Ectodermal cell (in vitro differentiated cells): ENCODE data around the gene UBASH3A.
"Not testable (repeated sequence)": the region's sequence is repeated elsewhere in the genome, so short reads cannot be mapped to it uniquely, and the experiment has no call there.

ENCODE experiments used
- H3K27ac ChIP-seq: 2 replicates; pipeline ENCODE4 v1.7.0; 2013; ENCODE audit warnings: mild to moderate bottlenecking, low read depth, low read length; ENCODE audit not compliant: insufficient read depth, poor library complexity, severe bottlenecking
- H3K27me3 ChIP-seq: 2 replicates; pipeline ENCODE4 v1.7.0; 2013; ENCODE audit warnings: mild to moderate bottlenecking, low read length; ENCODE audit not compliant: insufficient read depth, control insufficient read depth, poor library complexity, severe bottlenecking
- H3K36me3 ChIP-seq: one replicate; pipeline ENCODE4 v1.7.0; 2013; ENCODE audit warnings: low read length; ENCODE audit not compliant: control insufficient read depth, insufficient read depth
- H3K4me1 ChIP-seq: one replicate; pipeline ENCODE4 v1.7.0; 2013; ENCODE audit warnings: low read length; ENCODE audit not compliant: control insufficient read depth, insufficient read depth
- H3K4me3 ChIP-seq: 2 replicates; pipeline ENCODE4 v1.7.0; 2013; ENCODE audit warnings: low read depth, low read length, control low read depth; ENCODE audit not compliant: insufficient read depth
- H3K9me3 ChIP-seq: 2 replicates; pipeline ENCODE4 v1.7.0; 2013; ENCODE audit warnings: mild to moderate bottlenecking, low read length, moderate library complexity; ENCODE audit not compliant: control insufficient read depth
- WGBS, 2 experiments: methylation state at CpG; one replicate each; pipeline ENCODE4 v1.1.7; 2013; ENCODE audit warnings: missing lambda C conversion rate in 2 of 2; 5-methylcytosine and 5-hydroxymethylcytosine counted together

UBASH3A gene

GRCh38 chr21:42465803-42466127 is 62.1 kb downstream of the UBASH3A start:
- no peak overlapping the region for H3K4me3 ChIP-seq
- H3K9me3 ChIP-seq, result no peaks in the 10 kb centered on the region
- 95 to 99% methylated on average over 3 of the region's 3 CpGs for WGBS, 2 experiments
- H3K27ac ChIP-seq, result no peak overlapping the region
- no peaks in the 10 kb centered on the region for H3K27me3 ChIP-seq
- no peaks in the 10 kb centered on the region for H3K36me3 ChIP-seq
- H3K4me1 ChIP-seq, result peaks cover 19% of the 10 kb centered on the region

- 94% methylated on average over 10 of the region's 10 CpGs for WGBS, 2 experiments
- no peaks in the 10 kb centered on the region for H3K27me3 ChIP-seq
- H3K4me1 ChIP-seq, result peaks cover 19% of the 10 kb centered on the region
- no peak overlapping the region for H3K27ac ChIP-seq
- H3K9me3 ChIP-seq, result no peaks in the 10 kb centered on the region
- no peaks in the 10 kb centered on the region for H3K36me3 ChIP-seq
- no peak overlapping the region for H3K4me3 ChIP-seq
These were observed 63.0 kb downstream of the UBASH3A start for GRCh38 chr21:42466700-42467099.

GRCh38 chr21:42467140-42467983 is 63.7 kb downstream of the UBASH3A start:
- no peaks in the 10 kb centered on the region for H3K9me3 ChIP-seq
- WGBS, 2 experiments, result 60 to 63% methylated on average over 12 of the region's 12 CpGs
- peaks cover 18% of the 10 kb centered on the region for H3K4me1 ChIP-seq
- H3K27ac ChIP-seq, result no peak overlapping the region
- no peaks in the 10 kb centered on the region for H3K36me3 ChIP-seq
- H3K27me3 ChIP-seq, result no peaks in the 10 kb centered on the region
- H3K4me3 ChIP-seq, result no peak overlapping the region

- Histone ChIP-seq H3K27ac (no peak overlapping the region), H3K27me3 (no peaks in the 10 kb centered on the region), H3K4me3 (no peak overlapping the region), H3K36me3 (no peaks in the 10 kb centered on the region), H3K9me3 (no peaks in the 10 kb centered on the region), H3K4me1 (peaks cover 13% of the 10 kb centered on the region)
- 84 to 88% methylated on average over 6 of the region's 6 CpGs for WGBS, 2 experiments
These were observed 64.9 kb downstream of the UBASH3A start for GRCh38 chr21:42468491-42469131.

GRCh38 chr21:42469272-42469671 is 65.6 kb downstream of the UBASH3A start:
- Histone ChIP-seq H3K27me3 (no peaks in the 10 kb centered on the region), H3K9me3 (no peaks in the 10 kb centered on the region), H3K4me1 (peaks cover 13% of the 10 kb centered on the region), H3K4me3 (no peak overlapping the region), H3K36me3 (no peaks in the 10 kb centered on the region), H3K27ac (no peak overlapping the region)
- WGBS, 2 experiments, result 95% methylated on average over 2 of the region's 2 CpGs

- WGBS, 2 experiments, result 90 to 97% methylated on average over 4 of the region's 4 CpGs
- H3K27me3 ChIP-seq, H3K4me3 ChIP-seq, H3K36me3 ChIP-seq, H3K27ac ChIP-seq, H3K9me3 ChIP-seq: not testable (repeated sequence)
- H3K4me1 ChIP-seq, result peaks cover 13% of the 10 kb centered on the region
These were observed 66.0 kb downstream of the UBASH3A start for GRCh38 chr21:42469726-42470125.

- Histone ChIP-seq H3K27me3 (no peaks in the 10 kb centered on the region), H3K36me3 (no peaks in the 10 kb centered on the region), H3K4me1 (peaks cover 13% of the 10 kb centered on the region), H3K27ac (no peak overlapping the region), H3K4me3 (no peak overlapping the region), H3K9me3 (no peaks in the 10 kb centered on the region)
- WGBS, 2 experiments, result 91 to 92% methylated on average over 9 of the region's 9 CpGs
These were observed 67.5 kb downstream of the UBASH3A start for GRCh38 chr21:42471206-42471605.

GRCh38 chr21:42471716-42472330 is 68.1 kb downstream of the UBASH3A start:
- WGBS, 2 experiments, result 92 to 93% methylated on average over 13 of the region's 13 CpGs
- Histone ChIP-seq H3K27ac (no peak overlapping the region), H3K9me3 (no peaks in the 10 kb centered on the region), H3K4me1 (peaks cover 11% of the 10 kb centered on the region), H3K36me3 (no peaks in the 10 kb centered on the region), H3K4me3 (no peak overlapping the region), H3K27me3 (no peaks in the 10 kb centered on the region)

- no peaks in the 10 kb centered on the region for H3K9me3 ChIP-seq
- peaks cover 7% of the 10 kb centered on the region for H3K4me1 ChIP-seq
- H3K4me3 ChIP-seq, result no peak overlapping the region
- no peaks in the 10 kb centered on the region for H3K27me3 ChIP-seq
- 85 to 86% methylated on average over 7 of the region's 7 CpGs for WGBS, 2 experiments
- H3K27ac ChIP-seq, result no peak overlapping the region
- H3K36me3 ChIP-seq, result no peaks in the 10 kb centered on the region
These were observed 68.8 kb downstream of the UBASH3A start for GRCh38 chr21:42472521-42472920.

GRCh38 chr21:42473498-42474042 is 69.9 kb downstream of the UBASH3A start:
- Histone ChIP-seq H3K4me3 (no peak overlapping the region), H3K9me3 (no peaks in the 10 kb centered on the region), H3K27ac (no peak overlapping the region), H3K36me3 (no peaks in the 10 kb centered on the region), H3K4me1 (peaks cover 6% of the 10 kb centered on the region), H3K27me3 (no peaks in the 10 kb centered on the region)
- WGBS, 2 experiments, result 88 to 90% methylated on average over 8 of the region's 9 CpGs
